OCI-LY3 (cell line): Measurements from ENCODE around the gene ZNF691.
"Not testable (repeated sequence)": the region's sequence is repeated elsewhere in the genome, so short reads cannot be mapped to it uniquely, and the experiment has no call there.

ENCODE experiments used
- H2AFZ ChIP-seq: fragments of 200-600, 300-600 bp; shearing (Covaris generic); 2 replicates; pipeline ENCODE4 v1.6.0; 2014; ENCODE audit warnings: antibody characterized with exemption, low read depth, low read length
- H3K27ac ChIP-seq: fragments of 200-600, 300-600 bp; sonication (generic); 2 replicates; pipeline ENCODE4 v1.5.1; 2014; ENCODE audit warnings: mild to moderate bottlenecking, low read length, moderate library complexity, mixed read lengths
- H3K27me3 ChIP-seq: fragments of 200-600, 300-600 bp; sonication (generic); 2 replicates; pipeline ENCODE4 v1.6.1; 2014; ENCODE audit warnings: low read depth, low read length, mixed read lengths
- H3K36me3 ChIP-seq: fragments of 200-600, 300-600 bp; sonication (generic); replicated peaks from 2 replicates; pipeline ENCODE3; 2014; ENCODE audit warnings: low read depth, low read length, mixed read lengths
- H3K4me1 ChIP-seq: fragments of 300-600, 200-600 bp; sonication (generic); 2 replicates; pipeline ENCODE4 v1.6.1; 2014; ENCODE audit warnings: low read length, mixed read lengths
- H3K4me2 ChIP-seq: fragments of 200-600, 300-600 bp; sonication (generic); 2 replicates; pipeline ENCODE4 v1.6.1; 2014; ENCODE audit warnings: low read length, mixed read lengths
- H3K4me3 ChIP-seq: fragments of 300-600, 200-600 bp; sonication (generic); 2 replicates; pipeline ENCODE4 v1.5.1; 2014; ENCODE audit warnings: antibody characterized with exemption, mild to moderate bottlenecking, low read length, moderate library complexity
- H3K79me2 ChIP-seq: fragments of 300-600, 200-600 bp; shearing (Covaris generic); 2 replicates; pipeline ENCODE4 v1.6.1; 2014; ENCODE audit warnings: mild to moderate bottlenecking, low read length, mixed read lengths
- H3K9ac ChIP-seq: fragments of 300-600, 200-600 bp; shearing (Covaris generic); 2 replicates; pipeline ENCODE4 v1.6.0; 2014; ENCODE audit warnings: mild to moderate bottlenecking, low read length, moderate library complexity
- H3K9me3 ChIP-seq: fragments of 200-600, 300-600 bp; shearing (Covaris generic); 2 replicates; pipeline ENCODE4 v1.6.1; 2014; ENCODE audit warnings: low read length, mixed read lengths; ENCODE audit not compliant: insufficient read depth
- H4K20me1 ChIP-seq: fragments of 200-600, 300-600 bp; sonication (generic); 2 replicates; pipeline ENCODE4 v1.6.1; 2016; ENCODE audit warnings: low read length, mixed read lengths; ENCODE audit not compliant: insufficient read depth
- EZH2phosphoT487 ChIP-seq: fragments of 200-600 bp; shearing (Covaris generic); IDR thresholded peaks from 2 replicates; pipeline ENCODE4 v1.6.1; 2018; ENCODE audit warnings: antibody characterized with exemption, mixed run types, low read depth
- TF ChIP-seq, protein P1 (sequence below): fragments of 200-600, 300-600 bp; sonication (generic); IDR thresholded peaks from 2 replicates; pipeline ENCODE4 v1.5.1; 2014; ENCODE audit warnings: antibody characterized with exemption, low read length, low read depth

The ZNF691 gene

DNA sequence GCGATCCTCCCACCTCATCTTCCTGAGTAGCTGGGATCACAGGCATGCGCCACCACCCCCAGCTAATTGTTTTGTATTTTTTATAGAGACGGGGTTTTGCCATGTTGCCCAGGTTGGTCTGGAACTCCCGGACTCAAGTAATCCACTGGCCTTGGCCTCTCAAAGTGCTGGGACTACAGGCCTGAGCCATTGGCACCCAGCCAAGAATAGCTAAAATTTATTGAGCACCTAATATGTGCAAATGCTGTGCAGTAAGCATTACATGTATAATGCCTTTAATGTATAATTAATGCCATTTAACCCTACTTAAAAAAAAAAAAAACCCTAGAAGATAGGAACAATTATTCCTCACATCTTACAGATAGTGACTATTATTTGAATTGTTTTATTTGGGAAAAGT, 42.9 kb downstream of the ZNF691 start:
- Histone ChIP-seq H3K9ac (no peak overlapping the region), H4K20me1 (no peaks in the 10 kb centered on the region), H3K9me3 (no peaks in the 10 kb centered on the region), H3K79me2 (no peaks in the 10 kb centered on the region), H3K27ac (no peak overlapping the region), H3K4me1 (no peaks in the 10 kb centered on the region), H2AFZ (no peak overlapping the region), H3K36me3 (no peaks in the 10 kb centered on the region), H3K4me2 (no peak overlapping the region), H3K27me3 (no peaks in the 10 kb centered on the region), H3K4me3 (no peak overlapping the region)
- TF ChIP-seq, protein P1, sequence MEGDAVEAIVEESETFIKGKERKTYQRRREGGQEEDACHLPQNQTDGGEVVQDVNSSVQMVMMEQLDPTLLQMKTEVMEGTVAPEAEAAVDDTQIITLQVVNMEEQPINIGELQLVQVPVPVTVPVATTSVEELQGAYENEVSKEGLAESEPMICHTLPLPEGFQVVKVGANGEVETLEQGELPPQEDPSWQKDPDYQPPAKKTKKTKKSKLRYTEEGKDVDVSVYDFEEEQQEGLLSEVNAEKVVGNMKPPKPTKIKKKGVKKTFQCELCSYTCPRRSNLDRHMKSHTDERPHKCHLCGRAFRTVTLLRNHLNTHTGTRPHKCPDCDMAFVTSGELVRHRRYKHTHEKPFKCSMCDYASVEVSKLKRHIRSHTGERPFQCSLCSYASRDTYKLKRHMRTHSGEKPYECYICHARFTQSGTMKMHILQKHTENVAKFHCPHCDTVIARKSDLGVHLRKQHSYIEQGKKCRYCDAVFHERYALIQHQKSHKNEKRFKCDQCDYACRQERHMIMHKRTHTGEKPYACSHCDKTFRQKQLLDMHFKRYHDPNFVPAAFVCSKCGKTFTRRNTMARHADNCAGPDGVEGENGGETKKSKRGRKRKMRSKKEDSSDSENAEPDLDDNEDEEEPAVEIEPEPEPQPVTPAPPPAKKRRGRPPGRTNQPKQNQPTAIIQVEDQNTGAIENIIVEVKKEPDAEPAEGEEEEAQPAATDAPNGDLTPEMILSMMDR = no peak
- no peak for TF ChIP-seq EZH2phosphoT487

DNA sequence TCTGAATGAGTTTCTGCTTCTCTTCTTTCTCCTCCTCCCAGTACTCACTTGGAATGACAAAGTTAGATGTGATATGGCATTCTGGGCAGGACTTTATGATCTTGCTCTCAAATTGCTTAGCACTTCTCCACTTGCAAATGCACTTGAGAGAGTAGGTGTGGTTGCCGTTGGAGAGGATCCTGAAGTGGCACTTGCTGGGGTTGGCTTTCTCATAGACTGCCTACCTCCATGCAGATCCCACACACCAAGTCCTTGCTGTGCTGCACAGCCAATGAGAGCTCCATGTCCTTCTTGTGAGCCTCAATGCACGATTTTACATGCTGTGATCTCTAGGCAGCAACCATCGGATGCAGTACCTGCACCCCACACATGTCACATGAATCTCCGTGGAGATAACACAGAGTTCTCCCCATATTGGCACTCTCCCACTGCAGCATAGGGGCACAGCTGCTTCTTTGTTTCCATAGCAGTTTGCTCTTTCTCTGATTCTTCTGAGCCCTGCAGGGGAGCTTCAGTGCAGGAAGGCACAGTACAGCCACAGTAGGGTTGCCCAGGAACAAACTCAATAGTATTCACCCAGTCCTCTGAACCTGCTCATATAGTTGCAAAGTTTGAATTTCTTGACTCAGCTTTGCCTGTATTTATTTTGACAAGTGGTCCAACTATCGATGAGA, 45.2 kb downstream of the ZNF691 start:
- Histone ChIP-seq H3K79me2 (no peaks in the 10 kb centered on the region), H3K9me3 (no peaks in the 10 kb centered on the region), H3K36me3 (no peaks in the 10 kb centered on the region), H3K4me1 (no peaks in the 10 kb centered on the region), H3K27me3 (no peaks in the 10 kb centered on the region), H3K9ac (no peak overlapping the region), H3K27ac (no peak overlapping the region), H4K20me1 (no peaks in the 10 kb centered on the region), H3K4me3 (no peak overlapping the region), H3K4me2 (peak overlapping the region; percentile 14; the same call in 1 of the 2 replicates), H2AFZ (no peak overlapping the region)
- TF ChIP-seq, protein P1 = no peak
- no peak for TF ChIP-seq EZH2phosphoT487

DNA sequence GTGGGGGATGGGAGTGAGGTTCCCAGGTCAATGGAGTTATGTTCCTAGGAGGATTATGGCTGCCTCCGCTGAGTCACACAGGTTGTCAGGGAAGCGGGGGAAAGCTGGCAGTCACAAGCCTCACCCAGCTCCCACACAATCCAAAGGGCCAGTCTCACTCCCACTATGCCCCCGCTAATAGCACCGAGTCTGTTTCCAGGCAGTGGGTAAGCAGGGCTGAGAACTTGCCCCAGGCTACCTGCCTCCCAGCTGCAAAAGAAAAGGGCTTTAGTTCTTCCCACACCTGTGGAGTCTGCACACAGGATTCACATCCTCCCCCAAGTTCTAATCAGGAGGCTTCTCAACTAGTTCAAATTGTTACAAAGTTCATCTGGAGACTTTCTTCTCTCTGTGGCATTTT, 53.5 kb downstream of the ZNF691 start:
- H3K4me1 ChIP-seq, H3K79me2 ChIP-seq, H3K9me3 ChIP-seq, H3K27me3 ChIP-seq, H3K27ac ChIP-seq, H4K20me1 ChIP-seq, H3K36me3 ChIP-seq, H3K4me3 ChIP-seq, H2AFZ ChIP-seq, H3K9ac ChIP-seq, H3K4me2 ChIP-seq: not testable (repeated sequence)
